Heart left ventricle (tissue), 16 donors: Measurements from ENCODE around the gene SESN2. TPM values are rescaled to one million over a fixed set of nuclear protein-coding genes. Genes with fewer than 3 reads are reported as not detected.

ENCODE experiments used
- ATAC-seq, 4 donors: fragments of 200-7000 bp; cut with Tn5 transposase; one replicate each; pipeline ENCODE4 v1.9.1; 2020 to 2022; ENCODE audit warnings: moderate library complexity in 4 of 4, mild to moderate bottlenecking in 3 of 4, moderate number of reproducible peaks in 1 of 4
- DNase-seq, 5 donors: peaks; one replicate each; pipeline ENCODE4 v3.0.0-alpha.2; 2020
- H3K27ac ChIP-seq, 12 donors: fragments of 200-600 bp; sonication (generic) in 4 of 12; one replicate each; pipeline versions ENCODE4 v1.5.0 to v1.8.0; 2016 to 2022; ENCODE audit warnings: mild to moderate bottlenecking in 2 of 12
- H3K27me3 ChIP-seq, 9 donors: fragments of 200-600 bp; sonication (generic) in 2 of 9; one replicate each; pipeline versions ENCODE4 v1.5.1 to v1.8.0; 2016 to 2022; ENCODE audit warnings: mild to moderate bottlenecking in 3 of 9
- H3K36me3 ChIP-seq, 9 donors: fragments of 200-600 bp; sonication (generic) in 2 of 9; one replicate each; pipeline versions ENCODE4 v1.5.0 to v1.8.0; 2018 to 2022; ENCODE audit warnings: mild to moderate bottlenecking in 2 of 9
- H3K4me1 ChIP-seq, 12 donors: fragments of 200-600 bp; sonication (generic) in 4 of 12; one replicate each; pipeline versions ENCODE4 v1.5.0 to v1.8.0; 2016 to 2022; ENCODE audit warnings: mild to moderate bottlenecking in 3 of 12
- H3K4me3 ChIP-seq, 12 donors: fragments of 200-600 bp; sonication (generic) in 4 of 12; one replicate each; pipeline versions ENCODE4 v1.5.0 to v1.8.0; 2017 to 2022; ENCODE audit warnings: mild to moderate bottlenecking in 9 of 12, moderate library complexity in 4 of 12
- H3K9me3 ChIP-seq, 12 donors: fragments of 200-600 bp; sonication (generic) in 4 of 12; one replicate each; pipeline versions ENCODE4 v1.5.0 to v1.8.0; 2016 to 2022; ENCODE audit warnings: mild to moderate bottlenecking in 1 of 12
- POLR2A ChIP-seq, 2 donors: fragments of 450-650 bp; IDR thresholded peaks; one replicate each; pipeline ENCODE4 v1.6.1; 2017; ENCODE audit warnings: antibody characterized with exemption in 2 of 2, mild to moderate bottlenecking in 2 of 2, moderate library complexity in 2 of 2
- WGBS, 4 donors: extraction: QIAGEN DNeasy Blood & Tissue Kit in 2 of 4; methylation state at CpG; one replicate each; pipeline versions ENCODE4 v1.1.5 to v1.1.7; 2013 to 2018; 5-methylcytosine and 5-hydroxymethylcytosine counted together
- intact Hi-C, 10 donors: fragments of 100-400 bp; cut with DNase I; formaldehyde crosslinking; loops; one replicate each; pipeline versions ENCODE4 v1.11.1 to v1.14.2; 2022
- polyA plus RNA-seq, 2 donors: library from polyadenylated mRNA; stranded (reverse); fragments of 200-250 nt; gene quantifications; one replicate each; pipeline ENCODE4 v1.2.3, GENCODE V29; 2013
- total RNA-seq, 9 donors: library from RNA; depleted of rRNA in 2 of 9; stranded (reverse); fragments of >200 nt in 2 of 9; fragmentation: NEBNext Ultra II Directional in 3 of 9; extraction: Animal tissue kit (Norgen Biotek cat#: 25700) in 3 of 9; gene quantifications; one replicate each; pipeline versions ENCODE4 v1.1.0 to v1.2.4, GENCODE V29; 2016 to 2023
- TF ChIP-seq, protein P1 (sequence below), 12 donors: fragments of 200-600 bp; sonication (generic) in 4 of 12; IDR thresholded peaks; one replicate each; pipeline versions ENCODE4 v1.5.0 to v1.8.0; 2018 to 2022; ENCODE audit warnings: antibody characterized with exemption in 12 of 12, mild to moderate bottlenecking in 5 of 12
- donor health status: ischemic (EF 13 %, LVEDD 7.1; RV severe dilation, severe dysfunction).
- donor health status: healthy with polysubstance abuse.
- donor health status: DM: no; HTN: yes; CAD: no.
- donor health status: DM: no; HTN: no; CAD: no.
- donor health status: ischemic (EF 25% LVEDD 6.9; RV normal size, moderate dysfunction).
- donor health status: ischemic (EF 25% LVEDD 5.7; RV mildly dilated, moderate dysfunction).
- donor health status: healthy.
- donor health status: DM: yes; HTN: yes; CAD: no.
- donor health status: ischemic (EF 35%, LVEDD 5.7; RV mildly dilated, moderate dysfunction).
- donor health status: nonischemic (EF 11% LVEDD 7.7; RV severe dilation, severe dysfunction).
- donor health status: DM: yes; HTN: yes; CAD: no.
- donor health status: PGD.
- donor health status: ischemic (EF 29% LVEDD 5.4; RV normal size, mild dysfunction).
- donor health status: nonischemic (EF 23%, LVEDD 6.1; RV moderate dilation, normal function).

Gene SESN2
- total and polyA plus RNA-seq, 11 donors, result 2.1 to 8.8 (median 4.7) TPM

DNA sequence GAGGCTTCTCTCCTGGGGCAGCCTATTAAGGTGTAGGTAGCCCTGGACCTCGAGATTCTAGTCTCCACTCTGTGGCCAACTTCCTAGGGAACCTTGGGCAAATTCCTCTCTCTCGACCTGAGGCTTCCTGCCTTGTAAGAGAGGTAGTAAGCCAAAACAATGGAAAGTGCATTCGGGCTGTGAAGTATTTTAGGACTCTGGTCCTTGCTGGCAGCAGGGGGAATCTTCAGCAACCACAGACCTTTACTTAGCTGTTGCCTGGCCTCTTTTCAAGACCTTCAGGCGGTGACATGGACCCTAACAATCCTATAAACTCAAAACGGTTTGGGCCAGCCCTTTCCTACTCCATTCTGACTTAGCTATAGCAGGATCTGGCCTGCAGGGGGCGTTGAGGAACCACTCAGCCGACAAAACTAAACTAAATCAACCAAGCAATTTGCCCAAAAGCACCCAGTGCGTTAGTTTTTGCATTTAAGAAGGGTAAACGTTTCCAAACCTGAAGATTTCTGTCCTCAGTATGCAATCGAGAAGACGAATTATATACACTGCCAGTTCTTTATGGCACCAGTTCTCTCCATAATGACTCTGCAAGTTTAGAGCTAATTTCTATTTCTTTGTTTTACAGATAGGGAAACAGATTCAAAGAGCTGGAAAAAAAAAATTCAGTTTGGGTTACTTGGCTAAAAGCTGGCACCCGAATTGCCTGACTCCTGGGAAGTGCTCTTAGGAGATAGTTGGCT, 10.9 kb upstream of the SESN2 start:
- WGBS, 4 donors, result 1 to 4% (median 2%) methylated on average over 12 of the region's 12 CpGs
- peak; percentile 37 to 53 (median 48) for ATAC-seq
- peak overlapping the region; percentile 37 to 97 (median 86) for H3K27ac ChIP-seq
- TF ChIP-seq, protein P1, sequence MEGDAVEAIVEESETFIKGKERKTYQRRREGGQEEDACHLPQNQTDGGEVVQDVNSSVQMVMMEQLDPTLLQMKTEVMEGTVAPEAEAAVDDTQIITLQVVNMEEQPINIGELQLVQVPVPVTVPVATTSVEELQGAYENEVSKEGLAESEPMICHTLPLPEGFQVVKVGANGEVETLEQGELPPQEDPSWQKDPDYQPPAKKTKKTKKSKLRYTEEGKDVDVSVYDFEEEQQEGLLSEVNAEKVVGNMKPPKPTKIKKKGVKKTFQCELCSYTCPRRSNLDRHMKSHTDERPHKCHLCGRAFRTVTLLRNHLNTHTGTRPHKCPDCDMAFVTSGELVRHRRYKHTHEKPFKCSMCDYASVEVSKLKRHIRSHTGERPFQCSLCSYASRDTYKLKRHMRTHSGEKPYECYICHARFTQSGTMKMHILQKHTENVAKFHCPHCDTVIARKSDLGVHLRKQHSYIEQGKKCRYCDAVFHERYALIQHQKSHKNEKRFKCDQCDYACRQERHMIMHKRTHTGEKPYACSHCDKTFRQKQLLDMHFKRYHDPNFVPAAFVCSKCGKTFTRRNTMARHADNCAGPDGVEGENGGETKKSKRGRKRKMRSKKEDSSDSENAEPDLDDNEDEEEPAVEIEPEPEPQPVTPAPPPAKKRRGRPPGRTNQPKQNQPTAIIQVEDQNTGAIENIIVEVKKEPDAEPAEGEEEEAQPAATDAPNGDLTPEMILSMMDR (IDR thresholded peaks at IDR 0.05), result peak; percentile 88 to 98 (median 94)
- TF ChIP-seq POLR2A (IDR thresholded peaks at IDR 0.05), result no peak
- no peaks in the 10 kb centered on the region for H3K36me3 ChIP-seq
- no peaks in the 10 kb centered on the region for H3K9me3 ChIP-seq
- H3K4me3 ChIP-seq, result peak overlapping the region in 9 of 12 donors; percentile 11 to 33 (median 20)
- H3K27me3 ChIP-seq, result no peaks in the 10 kb centered on the region
- peaks cover 0 to 74% (median 26%) of the 10 kb centered on the region in 12 donors for H3K4me1 ChIP-seq
- peak; percentile 73 to 86 (median 82) for DNase-seq
- intact Hi-C loops, result loop anchor here in 5 of 10 donors (2.0 to 10.0 kb wide), 7 partner anchors 79 to 396 kb away; partner anchors contain the start of genes MED18 (in 5 of the 5), RCC1 (in 2 of the 5), PHACTR4 (in 1 of the 5) and RNU11 (in 1 of the 5)

DNA sequence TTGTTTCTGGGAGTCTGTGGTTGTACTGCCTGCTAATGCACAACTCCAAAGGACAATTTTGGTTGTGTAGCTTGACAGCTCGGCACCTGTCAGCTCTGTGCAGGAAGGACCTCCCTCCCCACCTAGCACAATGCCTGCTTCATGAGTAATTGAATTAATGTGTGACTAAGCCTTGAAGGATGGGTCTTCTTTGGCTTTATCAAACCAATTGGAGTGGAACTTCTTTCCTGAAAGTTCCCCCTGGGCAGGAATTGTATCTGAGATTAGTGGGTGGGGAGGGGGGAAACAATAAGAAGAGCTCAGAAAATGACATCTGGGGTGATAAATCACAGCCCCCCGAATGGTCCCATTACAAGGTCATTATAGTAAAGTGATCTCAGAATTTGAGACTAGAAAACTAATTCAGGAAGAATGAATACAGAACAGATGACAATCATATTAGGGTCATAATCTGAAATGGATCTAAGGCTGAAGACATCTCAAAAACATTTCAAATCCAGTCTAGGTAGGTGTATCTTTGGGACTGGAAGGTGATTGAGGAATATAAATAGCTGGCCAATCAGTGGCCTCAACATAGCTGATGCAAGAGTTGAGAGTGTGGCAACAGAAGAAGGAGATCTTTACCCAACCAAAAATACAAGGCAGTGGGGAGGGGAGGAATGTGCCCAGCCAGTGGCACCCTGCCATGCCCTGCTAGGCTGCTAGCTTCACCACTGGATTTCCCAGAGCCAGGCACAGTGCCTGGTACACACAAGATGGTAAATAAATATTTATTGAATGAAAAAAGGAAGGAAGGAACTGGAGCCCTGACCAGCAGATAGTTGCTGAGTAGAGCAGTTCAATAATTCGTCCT, 10.1 kb upstream of the SESN2 start:
- intact Hi-C loops, result loop anchor here in 5 of 10 donors (2.0 to 10.0 kb wide), 7 partner anchors 78 to 396 kb away; partner anchors contain the start of genes MED18 (in 5 of the 5), RCC1 (in 2 of the 5), PHACTR4 (in 1 of the 5) and RNU11 (in 1 of the 5)
- Histone ChIP-seq H3K27me3 (peaks cover 0 to 2% (median 0%) of the 10 kb centered on the region in 9 donors), H3K36me3 (no peaks in the 10 kb centered on the region), H3K4me1 (peaks cover 0 to 66% (median 20%) of the 10 kb centered on the region in 12 donors), H3K4me3 (peak overlapping the region in 8 of 12 donors; percentile 15 to 33 (median 22)), H3K9me3 (no peaks in the 10 kb centered on the region), H3K27ac (peak overlapping the region; percentile 4 to 97 (median 86))
- ATAC-seq (peak; percentile 18 to 64 (median 44)), DNase-seq (peak; percentile 52 to 78 (median 74))
- WGBS, 4 donors, result 18 to 26% (median 23%) methylated on average over 3 of the region's 3 CpGs
- TF ChIP-seq, protein P1 (IDR thresholded peaks at IDR 0.05), result no peak
- no peak for TF ChIP-seq POLR2A (IDR thresholded peaks at IDR 0.05)

DNA sequence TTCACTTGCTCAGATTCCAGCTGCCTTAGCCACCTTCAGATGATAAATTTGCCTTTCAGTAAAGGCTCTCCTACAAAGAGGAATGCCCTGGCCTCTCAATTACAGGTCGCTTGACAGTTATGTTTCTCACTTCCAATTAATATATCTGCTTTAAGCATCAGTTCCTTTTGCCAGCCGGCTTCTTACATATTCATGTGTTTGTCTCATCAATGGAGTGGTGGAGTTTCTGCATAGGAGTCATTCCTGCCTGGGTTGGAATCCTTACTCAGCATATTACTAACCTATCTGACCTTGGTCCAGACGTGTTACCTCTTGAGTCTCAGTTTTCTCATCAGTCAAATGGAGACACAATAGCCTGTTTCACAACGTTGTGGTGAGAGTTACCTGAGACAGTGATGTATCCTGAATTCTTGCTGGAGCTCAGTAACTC, 9.4 kb upstream of the SESN2 start:
- peaks cover 0 to 7% (median 0%) of the 10 kb centered on the region in 9 donors for H3K27me3 ChIP-seq
- WGBS, 4 donors, result 60 to 65% (median 62%) methylated on average over 4 of the region's 4 CpGs
- TF ChIP-seq, protein P1 (IDR thresholded peaks at IDR 0.05), result no peak
- no peak for TF ChIP-seq POLR2A (IDR thresholded peaks at IDR 0.05)
- intact Hi-C loops, result loop anchor here in 7 of 10 donors (2.0 to 10.0 kb wide), 9 partner anchors 75 to 395 kb away; partner anchors contain the start of genes MED18 (in 6 of the 7), RCC1 (in 2 of the 7), PHACTR4 (in 1 of the 7) and RNU11 (in 1 of the 7)
- no peak overlapping the region for H3K4me3 ChIP-seq
- DNase-seq, result no peak
- ATAC-seq, result no peak
- H3K4me1 ChIP-seq, result peaks cover 0 to 60% (median 17%) of the 10 kb centered on the region in 12 donors
- peak overlapping the region in 7 of 12 donors; percentile 44 to 97 (median 84) for H3K27ac ChIP-seq
- H3K9me3 ChIP-seq, result no peaks in the 10 kb centered on the region
- no peaks in the 10 kb centered on the region for H3K36me3 ChIP-seq
